Measurements from ENCODE around the gene ACYP2. TPM values are rescaled to one million over a fixed set of nuclear protein-coding genes. Genes with fewer than 3 reads are reported as not detected.
"Not testable (repeated sequence)": the region's sequence is repeated elsewhere in the genome, so short reads cannot be mapped to it uniquely, and the experiment has no call there.

ACYP2 gene
- total RNA-seq, 1 donor from 2014 or later, result 11.8 TPM

DNA sequence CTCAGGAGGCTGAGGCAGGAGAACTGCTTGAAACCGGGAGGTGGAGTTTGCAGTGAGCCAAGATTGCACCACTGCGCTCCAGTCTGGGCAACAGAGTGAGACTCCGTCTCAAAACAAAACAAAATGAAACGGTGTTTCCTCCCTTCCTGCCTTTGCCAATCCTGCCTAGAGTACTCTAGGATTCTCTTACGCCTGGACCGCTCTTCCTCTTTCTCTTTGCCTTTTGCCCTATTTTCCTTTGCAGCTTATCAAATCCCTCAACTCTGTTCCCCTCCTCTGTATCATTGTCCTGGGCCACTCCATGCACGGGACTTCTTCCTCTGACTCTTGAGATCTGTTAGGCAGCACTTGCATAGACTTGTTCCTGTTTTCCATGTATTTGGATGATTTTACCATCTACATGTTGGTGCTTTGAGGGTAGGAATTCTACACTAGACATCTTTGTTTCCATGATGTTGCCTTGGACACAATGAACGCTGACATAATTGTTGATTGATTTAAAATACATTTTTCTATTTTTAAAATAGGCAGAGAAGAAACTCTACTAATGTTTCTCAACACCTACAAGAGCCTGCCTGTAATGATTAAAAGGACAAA lies 24.8 kb upstream of the ACYP2 start:
- peaks cover 4% of the 10 kb centered on the region for H3K9me3 Mint-ChIP-seq
- H3K36me3 Mint-ChIP-seq, result peaks cover 2% of the 10 kb centered on the region
- H3K4me1 Mint-ChIP-seq, result peaks cover 10% of the 10 kb centered on the region
- DNase-seq (ENCODE audit: low spot score in 2 of 2, unreplicated experiment in 2 of 2), result no peak
- no peak overlapping the region for H3K27ac Mint-ChIP-seq
- TF ChIP-seq, protein P1, sequence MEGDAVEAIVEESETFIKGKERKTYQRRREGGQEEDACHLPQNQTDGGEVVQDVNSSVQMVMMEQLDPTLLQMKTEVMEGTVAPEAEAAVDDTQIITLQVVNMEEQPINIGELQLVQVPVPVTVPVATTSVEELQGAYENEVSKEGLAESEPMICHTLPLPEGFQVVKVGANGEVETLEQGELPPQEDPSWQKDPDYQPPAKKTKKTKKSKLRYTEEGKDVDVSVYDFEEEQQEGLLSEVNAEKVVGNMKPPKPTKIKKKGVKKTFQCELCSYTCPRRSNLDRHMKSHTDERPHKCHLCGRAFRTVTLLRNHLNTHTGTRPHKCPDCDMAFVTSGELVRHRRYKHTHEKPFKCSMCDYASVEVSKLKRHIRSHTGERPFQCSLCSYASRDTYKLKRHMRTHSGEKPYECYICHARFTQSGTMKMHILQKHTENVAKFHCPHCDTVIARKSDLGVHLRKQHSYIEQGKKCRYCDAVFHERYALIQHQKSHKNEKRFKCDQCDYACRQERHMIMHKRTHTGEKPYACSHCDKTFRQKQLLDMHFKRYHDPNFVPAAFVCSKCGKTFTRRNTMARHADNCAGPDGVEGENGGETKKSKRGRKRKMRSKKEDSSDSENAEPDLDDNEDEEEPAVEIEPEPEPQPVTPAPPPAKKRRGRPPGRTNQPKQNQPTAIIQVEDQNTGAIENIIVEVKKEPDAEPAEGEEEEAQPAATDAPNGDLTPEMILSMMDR (IDR thresholded peaks at IDR 0.05; ENCODE audit: unreplicated experiment), result no peak
- no peak overlapping the region for H3K4me3 Mint-ChIP-seq
- H3K27me3 Mint-ChIP-seq (ENCODE audit: low read depth), result no peaks in the 10 kb centered on the region

DNA sequence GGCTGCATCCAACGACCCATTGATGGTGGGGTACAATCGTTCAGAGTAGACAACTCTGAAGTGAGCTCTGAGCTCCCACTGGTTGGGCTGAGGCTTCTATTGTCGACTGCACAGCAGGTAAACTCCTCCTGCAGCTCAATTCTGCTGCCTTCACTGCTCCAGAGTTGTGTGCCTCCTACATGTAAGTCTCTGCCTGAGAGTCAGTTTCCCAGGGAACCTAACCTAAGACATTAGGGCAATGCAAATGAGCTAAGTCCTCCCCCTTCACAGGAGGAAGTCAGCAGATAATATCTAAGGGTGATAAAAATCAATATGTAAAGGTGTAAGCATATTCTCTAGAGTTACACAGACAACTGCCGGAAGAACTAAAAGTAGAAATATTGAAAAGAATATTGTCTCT lies 22.5 kb upstream of the ACYP2 start:
- TF ChIP-seq, protein P1 (IDR thresholded peaks at IDR 0.05; ENCODE audit: unreplicated experiment), result no peak
- H3K4me3 Mint-ChIP-seq, result no peak overlapping the region

DNA sequence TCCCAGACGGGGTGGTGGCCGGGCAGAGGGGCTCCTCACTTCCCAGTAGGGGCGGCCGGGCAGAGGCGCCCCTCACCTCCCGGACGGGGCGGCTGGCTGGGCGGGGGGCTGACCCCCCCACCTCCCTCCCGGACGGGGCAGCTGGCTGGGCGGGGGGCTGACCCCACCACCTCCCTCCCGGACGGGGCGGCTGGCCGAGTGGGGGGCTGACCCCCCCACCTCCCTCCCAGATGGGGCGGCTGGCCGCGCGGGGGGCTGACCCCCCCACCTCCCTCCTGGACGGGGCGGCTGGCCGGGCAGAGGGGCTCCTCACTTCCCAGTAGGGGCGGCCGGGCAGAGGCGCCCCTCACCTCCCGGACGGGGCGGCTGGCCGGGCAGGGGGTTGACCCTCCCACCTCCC lies 20.0 kb upstream of the ACYP2 start:
- H3K27ac Mint-ChIP-seq; DNase-seq (ENCODE audit: low spot score in 2 of 2, unreplicated experiment in 2 of 2); H3K9me3 Mint-ChIP-seq; H3K4me3 Mint-ChIP-seq; H3K36me3 Mint-ChIP-seq; H3K27me3 Mint-ChIP-seq (ENCODE audit: low read depth); H3K4me1 Mint-ChIP-seq: not testable (repeated sequence)

More for the DNA sequence above, 22.5 kb upstream of the ACYP2 start:
- Mint-ChIP-seq H3K9me3 (peaks cover 10% of the 10 kb centered on the region), H3K27ac (no peak overlapping the region), H3K36me3 (peaks cover 7% of the 10 kb centered on the region), H3K27me3 (ENCODE audit: low read depth) (no peaks in the 10 kb centered on the region), H3K4me1 (peaks cover 6% of the 10 kb centered on the region)
- no peak for DNase-seq (ENCODE audit: low spot score in 2 of 2, unreplicated experiment in 2 of 2)

DNA sequence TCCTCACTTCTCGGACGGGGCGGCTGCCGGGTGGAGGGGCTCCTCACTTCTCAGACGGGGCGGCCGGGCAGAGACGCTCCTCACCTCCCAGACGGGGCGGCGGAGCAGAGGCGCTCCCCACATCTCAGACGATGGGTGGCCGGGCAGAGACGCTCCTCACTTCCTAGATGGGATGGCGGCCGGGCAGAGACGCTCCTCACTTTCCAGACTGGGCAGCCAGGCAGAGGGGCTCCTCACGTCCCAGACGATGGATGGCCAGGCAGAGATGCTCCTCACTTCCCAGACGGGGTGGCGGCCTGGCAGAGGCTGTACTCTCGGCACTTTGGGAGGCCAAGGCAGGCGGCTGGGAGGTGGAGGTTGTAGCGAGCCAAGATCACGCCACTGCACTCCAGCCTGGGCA lies 19.3 kb upstream of the ACYP2 start:
- H3K4me1 Mint-ChIP-seq; DNase-seq (ENCODE audit: low spot score in 2 of 2, unreplicated experiment in 2 of 2); H3K9me3 Mint-ChIP-seq: not testable (repeated sequence)

DNA sequence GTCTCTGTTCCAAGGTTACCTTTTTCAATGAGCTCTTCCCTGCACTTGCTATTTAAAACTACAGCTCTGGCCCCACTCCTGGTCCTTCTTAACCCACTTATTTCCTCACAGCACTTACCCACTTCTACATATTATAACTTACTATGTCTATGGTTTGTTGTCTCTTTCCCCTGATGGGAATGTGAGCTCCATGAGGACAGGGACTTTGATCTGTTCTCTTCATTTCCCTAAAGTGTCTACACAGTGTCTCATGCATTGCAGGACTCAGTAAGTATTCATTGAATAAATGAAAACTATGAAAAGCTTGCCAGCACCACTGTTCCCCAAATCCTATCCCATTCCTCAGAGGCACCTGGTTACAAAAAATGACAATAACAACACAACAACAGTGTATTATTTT lies 18.3 kb upstream of the ACYP2 start:
- H3K9me3 Mint-ChIP-seq, result peaks cover 10% of the 10 kb centered on the region
- no peaks in the 10 kb centered on the region for H3K27me3 Mint-ChIP-seq (ENCODE audit: low read depth)
- H3K36me3 Mint-ChIP-seq, result peaks cover 7% of the 10 kb centered on the region
- TF ChIP-seq, protein P1 (IDR thresholded peaks at IDR 0.05; ENCODE audit: unreplicated experiment), result no peak
- no peak overlapping the region for H3K4me3 Mint-ChIP-seq
- no peaks in the 10 kb centered on the region for H3K4me1 Mint-ChIP-seq
- DNase-seq (ENCODE audit: low spot score in 2 of 2, unreplicated experiment in 2 of 2), result no peak
- H3K27ac Mint-ChIP-seq, result no peak overlapping the region

More for the DNA sequence above, 19.3 kb upstream of the ACYP2 start:
- not testable (repeated sequence) for H3K27me3 Mint-ChIP-seq (ENCODE audit: low read depth); H3K27ac Mint-ChIP-seq; H3K36me3 Mint-ChIP-seq; H3K4me3 Mint-ChIP-seq

DNA sequence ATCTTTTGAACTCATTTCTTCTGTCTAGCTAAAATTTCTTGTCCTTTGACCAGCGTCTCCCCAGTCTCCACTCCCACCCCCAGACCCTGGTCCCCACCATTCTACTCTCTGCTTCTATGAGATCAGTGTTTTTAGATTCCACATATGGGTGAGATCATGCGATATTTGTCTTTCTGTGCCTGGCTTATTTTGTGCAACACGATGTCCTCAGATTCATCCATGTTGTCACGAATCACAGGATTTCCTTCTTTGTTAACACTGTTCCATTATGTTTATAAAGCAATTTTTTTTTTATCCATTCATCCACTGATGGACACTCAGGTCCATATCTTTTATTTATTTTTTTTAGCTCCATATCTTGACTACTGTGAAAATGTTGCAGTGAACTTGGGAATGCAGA lies 16.0 kb upstream of the ACYP2 start:
- Mint-ChIP-seq H3K27ac (no peak overlapping the region), H3K4me3 (no peak overlapping the region), H3K4me1 (no peaks in the 10 kb centered on the region), H3K27me3 (ENCODE audit: low read depth) (no peaks in the 10 kb centered on the region), H3K36me3 (peaks cover 5% of the 10 kb centered on the region), H3K9me3 (peaks cover 6% of the 10 kb centered on the region)
- TF ChIP-seq, protein P1 (IDR thresholded peaks at IDR 0.05; ENCODE audit: unreplicated experiment), result no peak
- no peak for DNase-seq (ENCODE audit: low spot score in 2 of 2, unreplicated experiment in 2 of 2)
